ENCODE data around the gene EEF2K. TPM values are rescaled to one million over a fixed set of nuclear protein-coding genes. Genes with fewer than 3 reads are reported as not detected.

Gene EEF2K
- total RNA-seq, 1 experiment from 2014 or later = 31.0 TPM

GRCh38 chr16:22315979-22316378 is 109.9 kb downstream of the EEF2K start:
- RAD21 ChIA-PET (ENCODE audit: low non-redundant PET in 1 of 2, low total read pairs in 2 of 2, uncharacterized antibody in 2 of 2, unreplicated experiment in 2 of 2) = no interaction called here
- no peak overlapping the region for H3K27ac ChIP-seq (ENCODE audit: low read depth, low read length)
- H3K9me2 ChIP-seq (ENCODE audit: insufficient read depth) = no peaks in the 10 kb centered on the region
- POLR2A ChIA-PET = no interaction called here
- H3K4me3 ChIP-seq (replicated peaks in 1 of 2; ENCODE audit: low read depth in 1 of 2, low read length in 2 of 2) = no peak overlapping the region
- H3K9me3 ChIP-seq (ENCODE audit: control insufficient read depth in 1 of 2, insufficient read depth in 1 of 2, low read depth in 1 of 2, low read length in 2 of 2) = no peaks in the 10 kb centered on the region
- ATAC-seq (no peak), DNase-seq (ENCODE audit: low read depth, low spot score) (no peak)
- no peaks in the 10 kb centered on the region for H3K4me1 ChIP-seq (ENCODE audit: control insufficient read depth in 1 of 2, insufficient read depth in 2 of 2, low read length in 2 of 2)
- H3K4me2 ChIP-seq (ENCODE audit: low read length) = no peak overlapping the region
- H2AFZ ChIP-seq (ENCODE audit: low read depth, low read length, poor library complexity, severe bottlenecking) = no peak overlapping the region
- no TSS peak for BruUV-seq (replicated peaks)
- no peaks in the 10 kb centered on the region for H3K27me3 ChIP-seq (ENCODE audit: insufficient read depth, low read length)
- peaks cover 28 to 33% of the 10 kb centered on the region in 2 experiments for H3K36me3 ChIP-seq (ENCODE audit: control insufficient read depth in 1 of 2, insufficient read depth in 2 of 2, low read length in 2 of 2)
- CTCF ChIA-PET = no interaction called here
- H4K20me1 ChIP-seq (ENCODE audit: insufficient read depth) = no peaks in the 10 kb centered on the region
- no peak overlapping the region for H3K9ac ChIP-seq (ENCODE audit: low read length)
- TF ChIP-seq MAX (IDR thresholded peaks at IDR 0.05) (no peak), CEBPB (IDR thresholded peaks at IDR 0.05; ENCODE audit: low read depth) (no peak), FOSL1 (IDR thresholded peaks at IDR 0.05; ENCODE audit: low read depth) (no peak), JUND (IDR thresholded peaks at IDR 0.05) (no peak), ELF1 (IDR thresholded peaks at IDR 0.05; ENCODE audit: borderline replicate concordance, low read depth) (no peak), EZH2 (IDR thresholded peaks at IDR 0.05) (no peak), CTCF (IDR thresholded peaks at IDR 0.05 in 2 of 3, conservative IDR thresholded peaks at IDR 0.05 in 1 of 3; ENCODE audit: borderline replicate concordance in 1 of 3, insufficient read depth in 1 of 3, low read depth in 2 of 3, low read length in 2 of 3) (no peak), YY1 (IDR thresholded peaks at IDR 0.05; ENCODE audit: extremely low read depth, insufficient replicate concordance, low read depth, low read length) (no peak), POLR2A (IDR thresholded peaks at IDR 0.05; ENCODE audit: borderline replicate concordance, extremely low read depth, insufficient read depth, insufficient read length) (no peak), SRF (IDR thresholded peaks at IDR 0.05; ENCODE audit: low read depth) (no peak), EGR1 (IDR thresholded peaks at IDR 0.05; ENCODE audit: low read depth) (no peak), CBX3 (IDR thresholded peaks at IDR 0.05; ENCODE audit: low read depth) (no peak), POLR2AphosphoS5 (IDR thresholded peaks at IDR 0.05; ENCODE audit: low read depth, low read length) (no peak), SIN3A (IDR thresholded peaks at IDR 0.05; ENCODE audit: low read depth) (no peak), RAD21 (IDR thresholded peaks at IDR 0.05; ENCODE audit: low read depth) (no peak)
- TF ChIP-seq, protein P1, sequence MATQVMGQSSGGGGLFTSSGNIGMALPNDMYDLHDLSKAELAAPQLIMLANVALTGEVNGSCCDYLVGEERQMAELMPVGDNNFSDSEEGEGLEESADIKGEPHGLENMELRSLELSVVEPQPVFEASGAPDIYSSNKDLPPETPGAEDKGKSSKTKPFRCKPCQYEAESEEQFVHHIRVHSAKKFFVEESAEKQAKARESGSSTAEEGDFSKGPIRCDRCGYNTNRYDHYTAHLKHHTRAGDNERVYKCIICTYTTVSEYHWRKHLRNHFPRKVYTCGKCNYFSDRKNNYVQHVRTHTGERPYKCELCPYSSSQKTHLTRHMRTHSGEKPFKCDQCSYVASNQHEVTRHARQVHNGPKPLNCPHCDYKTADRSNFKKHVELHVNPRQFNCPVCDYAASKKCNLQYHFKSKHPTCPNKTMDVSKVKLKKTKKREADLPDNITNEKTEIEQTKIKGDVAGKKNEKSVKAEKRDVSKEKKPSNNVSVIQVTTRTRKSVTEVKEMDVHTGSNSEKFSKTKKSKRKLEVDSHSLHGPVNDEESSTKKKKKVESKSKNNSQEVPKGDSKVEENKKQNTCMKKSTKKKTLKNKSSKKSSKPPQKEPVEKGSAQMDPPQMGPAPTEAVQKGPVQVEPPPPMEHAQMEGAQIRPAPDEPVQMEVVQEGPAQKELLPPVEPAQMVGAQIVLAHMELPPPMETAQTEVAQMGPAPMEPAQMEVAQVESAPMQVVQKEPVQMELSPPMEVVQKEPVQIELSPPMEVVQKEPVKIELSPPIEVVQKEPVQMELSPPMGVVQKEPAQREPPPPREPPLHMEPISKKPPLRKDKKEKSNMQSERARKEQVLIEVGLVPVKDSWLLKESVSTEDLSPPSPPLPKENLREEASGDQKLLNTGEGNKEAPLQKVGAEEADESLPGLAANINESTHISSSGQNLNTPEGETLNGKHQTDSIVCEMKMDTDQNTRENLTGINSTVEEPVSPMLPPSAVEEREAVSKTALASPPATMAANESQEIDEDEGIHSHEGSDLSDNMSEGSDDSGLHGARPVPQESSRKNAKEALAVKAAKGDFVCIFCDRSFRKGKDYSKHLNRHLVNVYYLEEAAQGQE (IDR thresholded peaks at IDR 0.05; ENCODE audit: low read depth) = no peak
- TF ChIP-seq, protein P2, sequence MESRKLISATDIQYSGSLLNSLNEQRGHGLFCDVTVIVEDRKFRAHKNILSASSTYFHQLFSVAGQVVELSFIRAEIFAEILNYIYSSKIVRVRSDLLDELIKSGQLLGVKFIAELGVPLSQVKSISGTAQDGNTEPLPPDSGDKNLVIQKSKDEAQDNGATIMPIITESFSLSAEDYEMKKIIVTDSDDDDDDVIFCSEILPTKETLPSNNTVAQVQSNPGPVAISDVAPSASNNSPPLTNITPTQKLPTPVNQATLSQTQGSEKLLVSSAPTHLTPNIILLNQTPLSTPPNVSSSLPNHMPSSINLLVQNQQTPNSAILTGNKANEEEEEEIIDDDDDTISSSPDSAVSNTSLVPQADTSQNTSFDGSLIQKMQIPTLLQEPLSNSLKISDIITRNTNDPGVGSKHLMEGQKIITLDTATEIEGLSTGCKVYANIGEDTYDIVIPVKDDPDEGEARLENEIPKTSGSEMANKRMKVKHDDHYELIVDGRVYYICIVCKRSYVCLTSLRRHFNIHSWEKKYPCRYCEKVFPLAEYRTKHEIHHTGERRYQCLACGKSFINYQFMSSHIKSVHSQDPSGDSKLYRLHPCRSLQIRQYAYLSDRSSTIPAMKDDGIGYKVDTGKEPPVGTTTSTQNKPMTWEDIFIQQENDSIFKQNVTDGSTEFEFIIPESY (IDR thresholded peaks at IDR 0.05; ENCODE audit: extremely low read depth, insufficient replicate concordance, low read length) = no peak
- TF ChIP-seq, protein P3, sequence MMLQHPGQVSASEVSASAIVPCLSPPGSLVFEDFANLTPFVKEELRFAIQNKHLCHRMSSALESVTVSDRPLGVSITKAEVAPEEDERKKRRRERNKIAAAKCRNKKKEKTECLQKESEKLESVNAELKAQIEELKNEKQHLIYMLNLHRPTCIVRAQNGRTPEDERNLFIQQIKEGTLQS (IDR thresholded peaks at IDR 0.05) = no peak
- intact Hi-C loops (cut with micrococcal nuclease) = no loop called here
- no peaks in the 10 kb centered on the region for H3K79me2 ChIP-seq (ENCODE audit: insufficient read depth, low read length)
